ENCODE results near the gene IL1RL2.

DNA sequence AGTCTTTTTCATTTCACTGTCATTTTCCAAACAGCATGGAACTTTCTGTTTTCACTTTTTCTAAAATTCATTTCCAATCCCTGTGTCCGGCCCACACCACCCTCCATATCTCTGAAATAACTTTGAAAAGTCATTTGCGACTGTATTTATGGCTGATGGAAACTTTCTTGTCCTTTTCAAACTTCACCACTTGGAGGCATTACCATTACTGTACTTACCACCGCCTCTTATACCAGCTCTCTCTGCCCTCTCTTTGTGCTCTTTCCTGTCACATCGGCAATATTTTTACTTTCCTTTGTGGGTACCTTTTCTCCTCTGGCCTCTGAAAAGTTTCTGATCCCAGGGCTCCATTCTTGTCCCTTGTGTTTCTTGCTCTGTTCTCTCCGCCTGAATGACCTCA lies 85.0 kb downstream of the IL1RL2 start:
- TF ChIP-seq, protein P1, sequence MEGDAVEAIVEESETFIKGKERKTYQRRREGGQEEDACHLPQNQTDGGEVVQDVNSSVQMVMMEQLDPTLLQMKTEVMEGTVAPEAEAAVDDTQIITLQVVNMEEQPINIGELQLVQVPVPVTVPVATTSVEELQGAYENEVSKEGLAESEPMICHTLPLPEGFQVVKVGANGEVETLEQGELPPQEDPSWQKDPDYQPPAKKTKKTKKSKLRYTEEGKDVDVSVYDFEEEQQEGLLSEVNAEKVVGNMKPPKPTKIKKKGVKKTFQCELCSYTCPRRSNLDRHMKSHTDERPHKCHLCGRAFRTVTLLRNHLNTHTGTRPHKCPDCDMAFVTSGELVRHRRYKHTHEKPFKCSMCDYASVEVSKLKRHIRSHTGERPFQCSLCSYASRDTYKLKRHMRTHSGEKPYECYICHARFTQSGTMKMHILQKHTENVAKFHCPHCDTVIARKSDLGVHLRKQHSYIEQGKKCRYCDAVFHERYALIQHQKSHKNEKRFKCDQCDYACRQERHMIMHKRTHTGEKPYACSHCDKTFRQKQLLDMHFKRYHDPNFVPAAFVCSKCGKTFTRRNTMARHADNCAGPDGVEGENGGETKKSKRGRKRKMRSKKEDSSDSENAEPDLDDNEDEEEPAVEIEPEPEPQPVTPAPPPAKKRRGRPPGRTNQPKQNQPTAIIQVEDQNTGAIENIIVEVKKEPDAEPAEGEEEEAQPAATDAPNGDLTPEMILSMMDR (IDR thresholded peaks at IDR 0.05 in 4 of 5, conservative IDR thresholded peaks at IDR 0.05 in 1 of 5) = no peak
- no peak for TF ChIP-seq POLR2A (IDR thresholded peaks at IDR 0.05)

All from gastrocnemius medialis (tissue), 4 donors.